GM03348 (cell line): ENCODE data around the gene MALL.
"Not testable (repeated sequence)": the region's sequence is repeated elsewhere in the genome, so short reads cannot be mapped to it uniquely, and the experiment has no call there.

Experiments used
- DNase-seq: peaks from one replicate; pipeline ENCODE4 v3.0.0; 2012; ENCODE audit warnings: low spot score

The MALL gene

DNA sequence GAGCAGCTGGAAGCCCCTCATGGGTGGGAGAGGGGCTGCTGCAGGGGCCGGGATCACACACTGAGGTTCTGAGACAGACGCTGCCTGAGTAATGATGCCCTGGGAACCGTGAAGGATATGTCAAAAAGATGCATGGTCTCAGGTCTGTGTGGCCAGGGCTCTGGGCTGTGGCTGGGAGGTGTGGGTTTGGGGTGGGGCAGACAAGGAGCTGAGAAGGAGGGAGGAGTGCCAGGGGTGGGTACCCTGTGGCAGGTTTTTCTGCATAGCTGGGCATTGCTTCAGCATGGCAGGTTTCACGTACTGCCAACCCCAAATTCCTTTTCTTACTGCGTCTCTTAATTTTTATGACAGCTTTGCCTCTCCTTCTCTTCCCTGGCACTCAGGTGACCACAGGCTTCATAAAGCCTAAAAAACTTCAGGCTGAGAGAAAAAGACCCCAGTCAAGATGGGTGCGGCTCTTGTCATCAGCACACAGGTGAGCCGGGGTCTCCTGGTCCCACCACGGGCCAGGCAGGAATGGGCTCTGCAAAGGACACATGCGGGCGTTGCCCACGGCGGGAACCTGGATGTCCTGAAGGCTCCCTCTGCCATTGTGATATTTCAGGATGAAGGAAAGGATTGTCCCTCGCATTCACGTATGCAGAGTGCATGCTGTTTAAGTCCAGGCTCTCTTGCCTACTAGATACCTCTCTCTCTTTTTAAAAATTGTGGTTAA, 18.0 kb downstream of the MALL start:
- DNase-seq: no peak

DNA sequence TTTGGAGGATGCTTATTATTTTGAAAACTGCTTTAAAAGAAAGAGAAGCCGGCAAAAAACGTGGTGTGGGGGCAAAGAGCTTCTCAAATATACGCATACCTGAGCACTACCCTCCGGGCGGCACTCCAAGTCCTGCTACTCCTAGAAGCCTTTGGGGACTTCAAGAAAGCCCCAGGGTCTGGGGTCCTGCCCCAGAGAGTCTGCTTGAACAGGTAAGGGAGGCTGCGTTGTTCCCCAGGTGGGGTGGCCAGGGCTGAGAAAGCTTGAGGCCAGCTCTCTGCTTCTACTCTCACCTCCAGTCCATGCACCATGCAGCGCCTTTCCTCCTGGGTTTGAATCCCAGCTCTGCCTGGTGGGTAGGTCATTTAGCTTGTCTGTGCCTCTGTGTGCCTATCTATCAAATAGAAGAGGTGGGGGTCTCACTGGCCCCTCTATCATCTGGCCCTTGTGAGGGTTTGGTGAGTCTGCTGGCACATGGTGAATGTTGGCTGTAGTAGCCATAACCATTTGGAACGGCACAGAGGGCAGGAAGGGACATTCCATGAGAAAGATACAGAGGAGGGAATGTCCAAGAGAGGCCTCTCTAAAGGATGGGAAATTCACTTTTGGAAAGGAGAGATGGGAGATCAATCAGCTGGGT, 19.5 kb downstream of the MALL start:
- DNase-seq: no peak

- DNase-seq: not testable (repeated sequence)
Measured at GRCh38 chr2:110094884-110095534, 20.6 kb downstream of the MALL start.

GRCh38 chr2:110093924-110094323, 21.7 kb downstream of the MALL start:
- not testable (repeated sequence) for DNase-seq

- DNase-seq: not testable (repeated sequence)
Measured at GRCh38 chr2:110090164-110090563, 25.5 kb downstream of the MALL start.

DNA sequence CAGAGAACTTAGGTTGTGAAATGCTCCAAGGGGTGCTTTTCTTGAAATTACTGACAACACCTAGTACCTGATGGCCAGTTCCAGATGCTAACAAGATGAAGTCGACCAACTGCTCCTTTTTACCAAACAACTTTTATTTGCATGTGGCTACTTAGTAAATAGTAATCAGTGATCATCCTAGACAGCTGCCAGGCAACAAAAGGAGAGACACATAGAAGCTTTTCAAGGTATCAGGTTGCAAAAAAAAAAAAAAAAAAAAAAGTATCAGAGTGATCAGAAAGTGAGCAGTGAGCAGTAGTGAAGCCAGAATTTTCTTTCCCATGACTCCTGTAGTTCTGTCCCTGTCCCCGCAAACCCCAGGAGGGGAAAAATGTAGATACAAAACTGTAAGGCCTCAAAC, 31.9 kb downstream of the MALL start:
- DNase-seq: not testable (repeated sequence)

DNA sequence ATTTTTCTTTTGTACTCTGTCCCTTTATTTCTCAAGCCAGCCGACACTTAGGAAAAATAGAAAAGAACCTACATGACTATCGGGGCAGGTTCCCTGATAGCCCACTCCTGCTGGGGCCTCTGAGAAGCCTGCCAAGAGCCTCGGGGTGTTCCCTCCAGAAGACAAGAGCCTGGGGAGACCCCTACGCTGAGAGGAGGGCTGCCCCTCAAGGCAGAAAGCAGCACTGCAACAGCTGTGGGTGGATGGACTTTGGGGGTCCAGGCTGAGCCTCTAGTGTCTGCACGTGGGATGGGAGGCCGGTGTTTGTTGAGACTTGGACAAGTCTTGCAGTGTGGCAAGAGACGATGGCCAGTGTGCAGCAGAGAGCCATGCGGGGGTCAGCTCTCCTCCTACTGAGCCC, 32.5 kb downstream of the MALL start:
- DNase-seq: not testable (repeated sequence)

DNA sequence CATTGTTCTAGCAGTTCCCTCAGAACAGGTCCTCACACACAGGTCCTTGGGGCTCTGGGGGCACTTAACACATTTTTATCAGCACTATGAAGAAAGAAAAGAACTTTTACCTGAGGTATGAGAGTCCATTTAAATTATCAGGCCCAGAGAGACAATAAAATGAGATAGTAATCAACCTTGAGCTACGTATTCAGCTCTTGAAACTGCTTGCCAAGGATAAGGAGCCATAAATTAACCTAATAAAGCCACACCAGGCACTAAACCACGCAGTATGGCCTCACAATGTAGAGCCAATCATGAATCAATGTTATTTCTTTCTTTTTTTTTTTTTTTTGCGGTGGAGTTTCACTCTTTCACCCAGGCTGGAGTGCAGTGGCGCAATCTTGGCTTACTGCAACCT, 37.5 kb downstream of the MALL start:
- not testable (repeated sequence) for DNase-seq

DNA sequence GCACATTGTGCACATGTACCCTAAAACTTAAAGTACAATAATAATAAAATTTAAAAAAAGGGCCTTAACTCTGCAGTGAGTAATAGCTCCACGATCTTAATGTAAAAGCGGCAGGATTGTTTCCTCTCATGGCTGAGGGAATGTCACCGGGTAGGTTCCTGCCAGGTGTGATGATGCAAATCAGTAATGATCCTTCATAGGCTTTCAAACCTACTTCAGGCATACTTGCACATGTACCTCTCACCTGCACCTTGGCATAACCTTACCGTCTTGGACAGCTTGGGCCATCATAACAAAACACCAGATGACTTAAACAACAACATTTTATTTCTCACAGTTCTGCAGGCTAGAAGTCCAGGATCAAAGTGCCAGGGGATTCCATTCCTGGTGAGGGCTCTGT, 39.7 kb downstream of the MALL start:
- DNase-seq: not testable (repeated sequence)

- not testable (repeated sequence) for DNase-seq
Measured at GRCh38 chr2:110069869-110070268, 45.8 kb downstream of the MALL start.

GRCh38 chr2:110068153-110068552, 47.5 kb downstream of the MALL start:
- DNase-seq: not testable (repeated sequence)

- not testable (repeated sequence) for DNase-seq
Measured at GRCh38 chr2:110062332-110062731, 53.3 kb downstream of the MALL start.

DNA sequence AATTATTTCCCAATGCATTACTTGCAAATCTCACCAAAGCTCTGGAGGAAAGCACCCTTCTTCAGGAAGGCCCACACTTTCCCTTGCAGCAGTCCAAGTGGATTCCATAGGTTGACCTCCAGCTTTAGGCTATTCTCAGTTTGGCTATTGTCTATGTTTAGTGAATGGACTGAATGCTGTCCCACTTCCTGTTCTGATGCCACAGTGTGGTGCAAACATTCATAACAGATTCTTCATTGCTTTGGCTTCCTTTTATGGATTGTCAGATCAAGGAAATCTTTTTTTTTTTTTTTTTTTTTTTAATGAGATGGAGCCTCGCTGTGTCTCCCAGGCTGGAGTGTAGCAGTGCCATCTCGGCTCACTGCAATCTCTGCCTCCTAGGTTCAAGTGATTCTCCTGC, 55.1 kb downstream of the MALL start:
- not testable (repeated sequence) for DNase-seq

- not testable (repeated sequence) for DNase-seq
Measured at GRCh38 chr2:110059694-110060358, 55.8 kb downstream of the MALL start.

GRCh38 chr2:110059009-110059693, 56.5 kb downstream of the MALL start:
- not testable (repeated sequence) for DNase-seq

- DNase-seq: not testable (repeated sequence)
Measured at GRCh38 chr2:110058034-110058433, 57.6 kb downstream of the MALL start.

DNA sequence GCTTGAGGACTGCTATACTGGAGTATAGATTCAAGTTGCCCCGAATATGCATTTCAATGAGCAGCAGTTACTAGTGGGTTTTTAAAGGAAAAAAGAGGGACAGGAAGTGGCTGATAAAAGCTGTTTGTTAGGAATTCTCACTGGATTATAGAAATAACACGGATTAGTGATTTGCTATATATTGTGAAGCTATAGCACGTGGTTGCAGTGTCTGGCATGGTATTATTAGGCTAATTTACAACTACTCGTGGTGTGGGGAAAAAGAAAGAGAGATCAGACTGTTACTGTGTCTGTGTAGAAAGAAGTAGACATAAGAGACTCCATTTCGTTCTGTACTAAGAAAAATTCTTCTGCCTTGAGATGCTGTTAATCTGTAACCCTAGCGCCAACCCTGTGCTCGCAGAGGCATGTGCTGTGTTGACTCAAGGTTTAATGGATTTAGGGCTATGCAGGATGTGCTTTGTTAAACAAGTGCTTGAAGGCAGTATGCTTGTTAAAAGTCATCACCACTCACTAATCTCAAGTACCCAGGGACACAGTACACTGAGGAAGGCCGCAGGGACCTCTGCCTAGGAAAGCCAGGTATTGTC, 59.7 kb downstream of the MALL start:
- not testable (repeated sequence) for DNase-seq

GRCh38 chr2:110054521-110055407, 60.9 kb downstream of the MALL start:
- DNase-seq: not testable (repeated sequence)

DNA sequence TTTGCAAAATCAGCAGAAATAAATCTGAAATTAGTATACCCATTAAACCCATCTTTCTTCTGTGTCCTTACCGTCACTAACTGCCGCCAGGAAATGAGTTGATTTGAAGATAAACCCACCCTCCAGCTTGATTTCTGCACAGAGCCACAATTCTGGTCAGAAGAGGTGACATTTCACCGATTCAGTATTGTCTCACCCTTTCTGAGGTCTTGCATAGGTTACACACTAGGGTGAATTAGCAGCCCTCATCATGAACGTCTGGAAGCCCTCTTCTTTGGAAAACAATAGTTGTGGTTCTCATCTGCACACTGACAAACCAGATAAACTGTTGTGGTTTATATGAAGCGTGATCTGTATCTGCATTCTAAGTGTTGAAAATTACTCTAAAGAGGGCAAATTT, 61.9 kb downstream of the MALL start:
- not testable (repeated sequence) for DNase-seq

- DNase-seq: not testable (repeated sequence)
Measured at GRCh38 chr2:110052166-110052565, 63.5 kb downstream of the MALL start.
